ENCODE measurements around the gene TRIB2. TPM values are rescaled to one million over a fixed set of nuclear protein-coding genes. Genes with fewer than 3 reads are reported as not detected.

TRIB2 gene
- total and polyA plus RNA-seq, 2 of the 13 experiments (the other 11 are each of a cell fraction or from before 2014, with no cell fraction given): 1.1 to 2.3 TPM

- TF ChIP-seq FOXP1 (IDR thresholded peaks at IDR 0.05): no peak
- 0 out of 2 replicates have a peak, but pooled peaks have one; percentile 13 for TF ChIP-seq FOXP1 (CRISPR knock-in tag; IDR thresholded peaks at IDR 0.05)
- TF ChIP-seq NCOA2 (CRISPR knock-in tag; IDR thresholded peaks at IDR 0.05): peak; percentile 90
- TF ChIP-seq ZNF138 (CRISPR knock-in tag; IDR thresholded peaks at IDR 0.05; ENCODE audit: low read depth): no peak
- 0 out of 2 replicates have a peak, but pooled peaks have one; percentile 53 for TF ChIP-seq HBP1 (CRISPR knock-in tag; IDR thresholded peaks at IDR 0.05; ENCODE audit: low read depth)
- TF ChIP-seq ETV6 (CRISPR knock-in tag; conservative IDR thresholded peaks at IDR 0.05): no peak
- no peak for TF ChIP-seq MYNN (CRISPR knock-in tag; IDR thresholded peaks at IDR 0.05; ENCODE audit: low read depth)
- no peak for TF ChIP-seq GATA4 (IDR thresholded peaks at IDR 0.05; ENCODE audit: borderline replicate concordance, low read depth)
- no peak for TF ChIP-seq ADNP (CRISPR knock-in tag; IDR thresholded peaks at IDR 0.05)
- TF ChIP-seq RXRB (CRISPR knock-in tag; IDR thresholded peaks at IDR 0.05; ENCODE audit: borderline replicate concordance): peak; percentile 96
- TF ChIP-seq ZNF484 (CRISPR knock-in tag; IDR thresholded peaks at IDR 0.05; ENCODE audit: borderline replicate concordance, low read depth): no peak
- TF ChIP-seq BCL3 (CRISPR knock-in tag; IDR thresholded peaks at IDR 0.05): no peak
- peak; percentile 81 for TF ChIP-seq ASH2L (IDR thresholded peaks at IDR 0.05; ENCODE audit: insufficient read length, low read depth, low read length)
- TF ChIP-seq HNF1B (CRISPR knock-in tag; IDR thresholded peaks at IDR 0.05): 0 out of 2 replicates have a peak, but pooled peaks have one; percentile 43
- no peak for TF ChIP-seq ZNF335 (CRISPR knock-in tag; IDR thresholded peaks at IDR 0.05)
- TF ChIP-seq IKZF1 (IDR thresholded peaks at IDR 0.05): no peak
- TF ChIP-seq EP300 (IDR thresholded peaks at IDR 0.05; ENCODE audit: low read depth in 2 of 2, low read length in 2 of 2): peak; percentile 80 to 93
- peak; percentile 84 for TF ChIP-seq EP300 (CRISPR knock-in tag; IDR thresholded peaks at IDR 0.05; ENCODE audit: borderline replicate concordance)
- peak; percentile 49 for TF ChIP-seq YY1 (IDR thresholded peaks at IDR 0.05; ENCODE audit: insufficient read depth, insufficient replicate concordance, low read depth, low read length)
- TF ChIP-seq XRCC5 (optimal IDR thresholded peaks at IDR 0.05; ENCODE audit: low read length): peak; percentile 96
- no peak for TF ChIP-seq BATF2 (CRISPR knock-in tag; IDR thresholded peaks at IDR 0.05)
- peak; percentile 40; the same call in 1 of the 2 replicates for TF ChIP-seq UBTF (CRISPR knock-in tag; IDR thresholded peaks at IDR 0.05)
- peak; percentile 47; the same call in 1 of the 2 replicates for TF ChIP-seq HMG20B (CRISPR knock-in tag; conservative IDR thresholded peaks at IDR 0.05)
- TF ChIP-seq ZBTB21 (CRISPR knock-in tag; IDR thresholded peaks at IDR 0.05): peak; percentile 60
- TF ChIP-seq NR2C2 (CRISPR knock-in tag; IDR thresholded peaks at IDR 0.05; ENCODE audit: borderline replicate concordance): peak; percentile 75
These were observed 61.6 kb downstream of the TRIB2 start (continued) for GRCh38 chr2:12778369-12778768.
